Non-pigmented ciliary epithelial cell (primary cell): ENCODE data around the gene SORCS3.

Source experiments
- DNase-seq: peaks from one replicate; pipeline ENCODE4 v3.0.0-alpha.2; 2010; ENCODE audit warnings: low read depth

Gene SORCS3

GRCh38 chr10:104778371-104778770 is 137.3 kb downstream of the SORCS3 start:
- DNase-seq: no peak

DNA sequence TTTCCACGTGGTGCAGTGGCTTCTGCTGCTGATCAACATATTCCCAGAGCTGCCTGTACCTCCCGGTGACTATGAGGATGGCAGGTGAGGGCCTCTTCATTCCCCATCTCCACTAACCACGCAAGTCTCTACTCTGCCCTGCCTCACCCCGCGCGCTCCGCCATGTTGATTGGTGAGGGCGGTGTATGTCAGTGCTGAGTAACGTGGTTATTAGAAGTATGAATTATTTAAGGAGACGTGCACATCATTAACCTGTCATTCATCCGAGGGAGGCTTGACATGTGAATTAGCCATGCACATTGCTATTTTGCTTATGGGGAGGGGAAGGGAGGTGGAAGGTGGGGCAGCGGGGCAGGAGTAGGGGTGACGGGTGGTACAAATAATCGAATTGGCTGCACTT is 138.6 kb downstream of the SORCS3 start:
- DNase-seq: no peak

- DNase-seq: no peak
These were observed 139.1 kb downstream of the SORCS3 start for GRCh38 chr10:104780165-104780564.

DNA sequence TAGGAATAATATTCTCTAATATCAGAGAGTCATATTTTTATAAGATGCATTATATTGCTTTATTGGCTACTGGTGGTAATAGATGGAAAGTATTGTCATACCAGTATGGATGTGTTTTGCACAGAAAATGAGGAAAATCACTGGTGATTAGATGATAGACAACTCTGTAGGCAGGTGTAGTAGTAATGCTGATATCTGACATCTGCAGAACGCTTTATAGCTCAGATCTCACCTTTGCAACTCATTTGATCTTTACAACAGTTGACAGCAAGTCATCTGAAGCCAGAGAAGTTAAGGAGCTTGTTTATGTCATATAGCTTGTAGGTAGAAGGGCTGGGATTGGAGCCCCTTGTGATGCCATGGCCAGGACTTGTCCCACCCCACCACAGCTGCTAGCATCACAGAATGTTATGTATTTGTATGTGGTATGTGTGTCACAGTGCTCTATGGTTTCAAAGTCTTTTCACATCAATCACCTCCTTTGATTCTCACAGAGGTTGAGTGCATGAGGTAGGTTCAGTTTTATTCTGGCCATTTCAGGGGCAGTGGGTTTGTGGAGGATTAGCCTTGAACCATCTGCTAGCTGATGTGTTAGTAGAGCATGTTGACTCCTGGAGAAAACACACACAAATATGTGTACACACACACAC is 140.0 kb downstream of the SORCS3 start:
- DNase-seq: no peak

- DNase-seq: no peak
These were observed 143.4 kb downstream of the SORCS3 start for GRCh38 chr10:104784452-104784851.

GRCh38 chr10:104791471-104791870 is 150.4 kb downstream of the SORCS3 start:
- no peak for DNase-seq

GRCh38 chr10:104795411-104795810 is 154.3 kb downstream of the SORCS3 start:
- no peak for DNase-seq

GRCh38 chr10:104796823-104797222 is 155.7 kb downstream of the SORCS3 start:
- no peak for DNase-seq

GRCh38 chr10:104802941-104803340 is 161.9 kb downstream of the SORCS3 start:
- no peak for DNase-seq

DNA sequence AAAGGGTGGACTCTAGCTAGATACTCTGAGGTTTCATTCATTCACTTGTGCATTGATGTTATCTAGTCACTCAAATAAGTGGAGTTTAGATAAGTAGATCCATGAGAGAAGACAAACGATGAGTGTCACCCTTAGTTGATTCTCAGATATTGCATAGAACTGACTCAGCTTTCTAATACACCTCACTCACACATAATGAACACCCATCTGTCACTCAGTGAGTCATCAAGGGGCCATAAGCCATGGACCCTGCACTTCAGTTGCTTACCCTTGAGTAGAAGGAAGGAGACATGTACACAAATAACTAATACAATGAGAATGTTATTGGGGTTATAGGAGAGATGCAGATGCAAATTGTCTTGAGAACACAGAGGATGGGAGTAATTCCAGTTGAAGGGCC is 163.8 kb downstream of the SORCS3 start:
- DNase-seq: no peak

DNA sequence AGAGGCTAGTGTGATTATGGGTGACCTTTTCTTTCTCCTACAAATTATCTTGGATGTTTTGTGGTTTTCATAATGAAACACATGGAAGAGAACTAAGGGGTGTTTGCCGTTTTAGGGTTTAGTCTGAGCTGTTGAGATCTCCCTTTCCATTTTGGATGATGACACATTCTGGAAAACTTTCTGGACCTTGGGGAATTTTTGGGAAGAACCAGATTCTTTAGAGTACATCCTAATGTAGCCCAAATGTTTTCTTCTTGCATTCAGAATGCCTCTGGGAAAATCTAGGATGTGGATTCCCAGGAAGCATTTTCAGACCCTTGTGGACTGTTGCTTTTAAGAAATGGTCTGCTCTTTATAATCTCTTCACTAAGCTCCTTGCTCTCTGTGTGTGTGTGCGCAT is 165.7 kb downstream of the SORCS3 start:
- DNase-seq: no peak

- DNase-seq: no peak
These were observed 166.7 kb downstream of the SORCS3 start for GRCh38 chr10:104807581-104808310.

- DNase-seq: peak; percentile 9
These were observed 168.4 kb downstream of the SORCS3 start for GRCh38 chr10:104809288-104810090.

DNA sequence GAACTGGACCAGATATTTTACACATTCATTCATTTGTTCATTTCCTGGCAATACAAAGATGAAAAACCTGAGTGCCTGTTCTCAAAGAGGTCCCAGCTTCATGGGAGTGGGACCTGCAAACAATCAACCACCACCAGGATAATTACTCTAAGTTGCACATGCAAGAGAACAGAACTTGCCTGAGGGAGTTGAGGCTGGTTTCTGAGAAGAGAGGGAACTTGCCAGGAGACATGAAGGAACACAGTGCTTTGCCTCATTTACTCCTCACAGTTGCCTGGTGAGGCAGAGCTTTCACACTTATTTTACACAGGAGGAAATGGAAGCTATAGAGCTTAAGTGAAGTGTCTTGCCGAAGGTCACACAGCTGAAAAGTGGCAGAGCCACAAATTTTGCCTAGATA is 170.1 kb downstream of the SORCS3 start:
- DNase-seq: no peak

GRCh38 chr10:104816501-104816900 is 175.4 kb downstream of the SORCS3 start:
- no peak for DNase-seq

DNA sequence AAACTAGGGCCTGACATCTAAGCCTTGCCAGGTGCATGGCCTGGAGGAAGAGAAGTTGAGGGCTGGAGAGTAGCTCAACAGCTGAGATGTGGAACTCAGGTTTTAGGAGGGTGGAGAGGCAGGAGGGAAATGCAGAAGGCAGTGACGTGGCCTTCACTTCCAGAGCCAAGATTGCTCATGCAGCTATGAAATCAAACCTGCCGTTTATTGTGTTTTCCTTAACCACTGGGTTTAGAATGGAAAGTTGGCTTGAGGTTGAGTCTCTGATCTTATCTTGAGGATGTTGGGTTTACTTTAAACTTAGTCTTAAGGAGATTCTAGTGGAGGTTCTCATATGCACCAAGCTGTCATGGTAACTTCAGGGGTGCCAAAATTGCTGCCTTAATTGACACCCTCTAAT is 178.6 kb downstream of the SORCS3 start:
- DNase-seq: no peak

- no peak for DNase-seq
These were observed 181.0 kb downstream of the SORCS3 start for GRCh38 chr10:104822088-104822487.

DNA sequence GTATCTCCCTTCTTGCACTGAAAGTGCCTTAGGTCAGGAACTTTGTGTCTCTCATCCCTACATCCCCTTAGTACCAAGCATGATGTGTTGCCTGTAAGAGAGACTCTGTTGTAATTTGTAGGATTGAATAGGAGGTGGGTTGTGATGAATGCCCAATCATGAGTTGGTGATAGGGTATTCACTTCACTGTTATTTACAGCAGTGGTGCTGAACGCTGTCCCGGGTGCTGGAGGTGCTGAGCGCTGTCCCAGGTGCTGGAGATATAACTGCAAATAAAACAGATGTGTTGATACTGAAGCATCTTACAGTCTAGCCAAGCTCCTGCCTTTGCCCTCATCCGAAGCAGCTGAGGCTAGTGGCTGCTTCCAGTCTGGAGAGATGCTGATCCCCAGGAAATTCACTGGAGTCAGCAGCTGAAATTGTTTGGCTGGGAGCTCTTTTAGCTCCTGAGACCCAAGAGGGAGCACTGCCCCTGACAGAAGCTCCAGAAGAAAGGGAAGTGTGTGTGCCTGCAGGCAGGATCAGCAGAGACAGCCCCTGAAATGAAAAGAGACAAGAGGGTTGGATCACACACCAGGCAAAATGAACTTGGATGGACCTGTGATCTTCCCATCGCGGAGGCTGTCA is 183.4 kb downstream of the SORCS3 start:
- DNase-seq: peak; percentile 10

- DNase-seq: no peak
These were observed 190.2 kb downstream of the SORCS3 start for GRCh38 chr10:104831272-104831671.

DNA sequence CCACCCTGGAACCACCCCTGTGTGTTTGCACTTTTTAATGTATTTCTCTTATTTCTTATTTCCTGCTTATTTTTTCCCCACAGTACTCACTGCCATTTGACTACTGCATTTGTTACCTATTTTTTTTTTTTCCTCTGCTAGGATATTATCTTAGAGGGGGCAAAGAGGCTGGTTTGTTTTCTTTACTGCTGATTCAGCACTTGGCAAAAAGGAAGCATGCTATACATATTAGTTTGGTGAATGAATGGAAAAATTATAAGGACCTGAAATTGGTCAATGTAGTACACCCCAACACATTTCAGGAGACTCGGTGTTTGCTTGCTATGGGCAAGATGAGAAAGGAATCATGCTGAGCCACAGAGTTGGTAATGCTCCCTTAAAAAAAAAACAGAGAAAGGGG is 193.5 kb downstream of the SORCS3 start:
- DNase-seq: no peak

DNA sequence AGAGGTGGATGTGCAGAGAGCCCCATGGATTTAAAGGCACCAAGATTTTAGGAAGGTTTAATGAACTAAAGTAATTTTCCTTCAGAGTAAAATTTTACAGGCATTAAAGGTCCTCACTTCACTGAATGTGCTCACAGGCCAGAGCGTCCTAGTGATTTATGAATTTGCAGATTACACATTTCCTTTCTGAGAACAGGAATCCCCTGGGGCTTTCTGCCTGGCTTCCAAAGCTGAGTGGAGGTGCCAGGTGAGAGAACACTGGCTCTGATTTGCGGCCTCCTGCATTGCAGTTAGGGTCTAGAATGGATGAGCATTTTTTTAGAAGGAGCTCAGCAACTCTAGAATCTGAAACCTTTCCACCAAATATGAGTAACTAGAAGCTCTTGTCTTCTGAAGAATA is 194.3 kb downstream of the SORCS3 start:
- no peak for DNase-seq

GRCh38 chr10:104842704-104843103 is 201.6 kb downstream of the SORCS3 start:
- no peak for DNase-seq

- DNase-seq: no peak
These were observed 203.0 kb downstream of the SORCS3 start for GRCh38 chr10:104844073-104844472.
